ENCODE measurements around the gene CPNE4.
A peak's percentile ranks its signal among the peaks of the same experiment; 100 is the strongest.

Gene CPNE4

GRCh38 chr3:132007617-132008016, 27.2 kb downstream of the CPNE4 start:
- TF ChIP-seq CTCF (IDR thresholded peaks at IDR 0.05; ENCODE audit: low read depth, low read length) = no peak
- no peak overlapping the region for H3K4me3 ChIP-seq (replicated peaks in 1 of 2; ENCODE audit: low read depth in 2 of 2, low read length in 2 of 2)

GRCh38 chr3:132006605-132007204, 28.1 kb downstream of the CPNE4 start:
- TF ChIP-seq CTCF (IDR thresholded peaks at IDR 0.05; ENCODE audit: low read depth, low read length) = peak; percentile 70
- no peak overlapping the region for H3K4me3 ChIP-seq (replicated peaks in 1 of 2; ENCODE audit: low read depth in 2 of 2, low read length in 2 of 2)
- DNase-seq (ENCODE audit: low read depth in 2 of 2) = peak; percentile 45 to 62

More at GRCh38 chr3:132007617-132008016, 27.2 kb downstream of the CPNE4 start:
- no peak for DNase-seq (ENCODE audit: low read depth in 2 of 2)

GRCh38 chr3:132004571-132004970, 30.2 kb downstream of the CPNE4 start:
- DNase-seq (ENCODE audit: low read depth in 2 of 2) = peak; percentile 42 to 43
- no peak for TF ChIP-seq CTCF (IDR thresholded peaks at IDR 0.05; ENCODE audit: low read depth, low read length)
- no peak overlapping the region for H3K4me3 ChIP-seq (replicated peaks in 1 of 2; ENCODE audit: low read depth in 2 of 2, low read length in 2 of 2)

GRCh38 chr3:132003685-132004084, 31.1 kb downstream of the CPNE4 start:
- no peak for DNase-seq (ENCODE audit: low read depth in 2 of 2)
- TF ChIP-seq CTCF (IDR thresholded peaks at IDR 0.05; ENCODE audit: low read depth, low read length) = no peak
- H3K4me3 ChIP-seq (replicated peaks in 1 of 2; ENCODE audit: low read depth in 2 of 2, low read length in 2 of 2) = no peak overlapping the region

GRCh38 chr3:132001999-132002398, 32.8 kb downstream of the CPNE4 start:
- no peak for TF ChIP-seq CTCF (IDR thresholded peaks at IDR 0.05; ENCODE audit: low read depth, low read length)
- no peak for DNase-seq (ENCODE audit: low read depth in 2 of 2)
- H3K4me3 ChIP-seq (replicated peaks in 1 of 2; ENCODE audit: low read depth in 2 of 2, low read length in 2 of 2) = no peak overlapping the region

- no peak for DNase-seq (ENCODE audit: low read depth in 2 of 2)
- no peak for TF ChIP-seq CTCF (IDR thresholded peaks at IDR 0.05; ENCODE audit: low read depth, low read length)
- H3K4me3 ChIP-seq (replicated peaks in 1 of 2; ENCODE audit: low read depth in 2 of 2, low read length in 2 of 2) = no peak overlapping the region
Observed at GRCh38 chr3:132001036-132001435, 33.8 kb downstream of the CPNE4 start.

GRCh38 chr3:131998027-131998426, 36.8 kb downstream of the CPNE4 start:
- DNase-seq (ENCODE audit: low read depth in 2 of 2) = no peak
- no peak overlapping the region for H3K4me3 ChIP-seq (replicated peaks in 1 of 2; ENCODE audit: low read depth in 2 of 2, low read length in 2 of 2)
- no peak for TF ChIP-seq CTCF (IDR thresholded peaks at IDR 0.05; ENCODE audit: low read depth, low read length)
